ENCODE measurements around the gene IGSF1.

The IGSF1 gene, protein sequence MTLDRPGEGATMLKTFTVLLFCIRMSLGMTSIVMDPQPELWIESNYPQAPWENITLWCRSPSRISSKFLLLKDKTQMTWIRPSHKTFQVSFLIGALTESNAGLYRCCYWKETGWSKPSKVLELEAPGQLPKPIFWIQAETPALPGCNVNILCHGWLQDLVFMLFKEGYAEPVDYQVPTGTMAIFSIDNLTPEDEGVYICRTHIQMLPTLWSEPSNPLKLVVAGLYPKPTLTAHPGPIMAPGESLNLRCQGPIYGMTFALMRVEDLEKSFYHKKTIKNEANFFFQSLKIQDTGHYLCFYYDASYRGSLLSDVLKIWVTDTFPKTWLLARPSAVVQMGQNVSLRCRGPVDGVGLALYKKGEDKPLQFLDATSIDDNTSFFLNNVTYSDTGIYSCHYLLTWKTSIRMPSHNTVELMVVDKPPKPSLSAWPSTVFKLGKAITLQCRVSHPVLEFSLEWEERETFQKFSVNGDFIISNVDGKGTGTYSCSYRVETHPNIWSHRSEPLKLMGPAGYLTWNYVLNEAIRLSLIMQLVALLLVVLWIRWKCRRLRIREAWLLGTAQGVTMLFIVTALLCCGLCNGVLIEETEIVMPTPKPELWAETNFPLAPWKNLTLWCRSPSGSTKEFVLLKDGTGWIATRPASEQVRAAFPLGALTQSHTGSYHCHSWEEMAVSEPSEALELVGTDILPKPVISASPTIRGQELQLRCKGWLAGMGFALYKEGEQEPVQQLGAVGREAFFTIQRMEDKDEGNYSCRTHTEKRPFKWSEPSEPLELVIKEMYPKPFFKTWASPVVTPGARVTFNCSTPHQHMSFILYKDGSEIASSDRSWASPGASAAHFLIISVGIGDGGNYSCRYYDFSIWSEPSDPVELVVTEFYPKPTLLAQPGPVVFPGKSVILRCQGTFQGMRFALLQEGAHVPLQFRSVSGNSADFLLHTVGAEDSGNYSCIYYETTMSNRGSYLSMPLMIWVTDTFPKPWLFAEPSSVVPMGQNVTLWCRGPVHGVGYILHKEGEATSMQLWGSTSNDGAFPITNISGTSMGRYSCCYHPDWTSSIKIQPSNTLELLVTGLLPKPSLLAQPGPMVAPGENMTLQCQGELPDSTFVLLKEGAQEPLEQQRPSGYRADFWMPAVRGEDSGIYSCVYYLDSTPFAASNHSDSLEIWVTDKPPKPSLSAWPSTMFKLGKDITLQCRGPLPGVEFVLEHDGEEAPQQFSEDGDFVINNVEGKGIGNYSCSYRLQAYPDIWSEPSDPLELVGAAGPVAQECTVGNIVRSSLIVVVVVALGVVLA (N-terminal part only)

DNA sequence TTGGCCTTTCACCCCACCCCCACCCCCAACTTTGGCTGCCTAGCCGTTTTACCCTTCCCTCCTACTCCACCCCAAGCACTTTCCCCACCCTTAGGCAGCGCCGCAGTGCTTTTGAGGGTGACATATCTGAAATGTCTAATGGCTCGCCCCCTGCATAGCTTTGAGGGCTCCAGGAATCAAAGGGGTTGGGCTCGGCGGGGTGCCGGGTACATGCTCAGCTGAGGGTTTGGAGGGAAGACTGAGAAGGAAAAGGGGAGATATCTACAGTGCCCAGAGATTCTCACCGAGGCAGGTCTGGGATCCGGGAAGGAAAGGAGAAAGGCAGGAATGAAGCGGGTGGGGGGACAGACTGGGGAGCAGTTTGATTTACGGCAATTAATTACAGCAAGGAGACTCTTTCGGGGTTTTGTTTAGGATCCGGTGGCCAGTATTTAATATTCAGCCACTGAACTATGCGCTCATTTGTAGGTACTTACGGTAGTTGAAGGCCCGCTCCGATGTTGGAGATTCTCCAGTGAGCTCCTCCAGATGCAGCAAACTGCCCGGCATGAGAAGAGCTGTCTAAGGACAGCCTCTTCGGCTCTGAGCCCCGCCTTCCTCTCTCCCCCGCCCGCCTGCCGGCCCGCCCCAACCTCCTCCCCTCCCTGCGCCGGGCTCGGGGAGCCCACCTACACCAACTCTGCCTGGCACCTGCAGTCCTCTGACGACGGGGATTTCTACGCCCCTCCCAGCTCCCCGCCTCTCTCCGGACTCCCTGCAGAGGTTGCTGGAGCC is at the start of gene IGSF1:
Gene IGSF1 (minus strand): TSS at position 569 of the 774 bp plus-strand sequence. CDS start 2,632 bp downstream, outside the sequence.
- TF ChIP-seq CEBPB (IDR thresholded peaks at IDR 0.05): no peak
- no peak for TF ChIP-seq TAF1 (IDR thresholded peaks at IDR 0.05; ENCODE audit: low read depth)
- no peak for TF ChIP-seq TEAD4 (IDR thresholded peaks at IDR 0.05)
- TF ChIP-seq FOXM1 (IDR thresholded peaks at IDR 0.05; ENCODE audit: borderline replicate concordance, low read depth): no peak

DNA sequence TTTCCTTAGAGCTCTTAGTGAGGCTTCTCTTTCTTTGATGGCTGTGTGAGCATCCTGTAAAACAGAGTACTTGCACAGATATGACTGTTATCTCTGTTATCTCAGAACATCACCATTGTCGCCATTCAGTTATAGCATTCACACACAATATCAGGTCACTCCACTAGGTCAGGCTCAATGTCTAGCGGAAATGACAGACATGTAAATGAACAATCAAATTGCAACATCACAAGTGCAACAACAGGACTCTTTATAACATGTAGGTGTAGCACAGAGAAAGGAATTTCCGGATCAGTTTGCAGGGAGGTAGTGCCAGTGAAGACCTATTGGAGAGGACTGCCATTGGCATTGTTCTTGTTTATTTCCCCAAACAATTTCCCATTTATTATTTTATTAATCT is 43.2 kb upstream of the IGSF1 start:
- TF ChIP-seq RAD21 (IDR thresholded peaks at IDR 0.05; ENCODE audit: low read depth) (no peak), ZBTB7A (IDR thresholded peaks at IDR 0.05; ENCODE audit: low read depth) (no peak), YY1 (IDR thresholded peaks at IDR 0.05; ENCODE audit: low read depth) (no peak), TAF1 (IDR thresholded peaks at IDR 0.05; ENCODE audit: low read depth) (no peak), TCF12 (IDR thresholded peaks at IDR 0.05; ENCODE audit: low read depth) (no peak), EP300 (IDR thresholded peaks at IDR 0.05; ENCODE audit: borderline replicate concordance) (no peak), EGR1 (IDR thresholded peaks at IDR 0.05) (no peak), NFIC (IDR thresholded peaks at IDR 0.05) (no peak)

DNA sequence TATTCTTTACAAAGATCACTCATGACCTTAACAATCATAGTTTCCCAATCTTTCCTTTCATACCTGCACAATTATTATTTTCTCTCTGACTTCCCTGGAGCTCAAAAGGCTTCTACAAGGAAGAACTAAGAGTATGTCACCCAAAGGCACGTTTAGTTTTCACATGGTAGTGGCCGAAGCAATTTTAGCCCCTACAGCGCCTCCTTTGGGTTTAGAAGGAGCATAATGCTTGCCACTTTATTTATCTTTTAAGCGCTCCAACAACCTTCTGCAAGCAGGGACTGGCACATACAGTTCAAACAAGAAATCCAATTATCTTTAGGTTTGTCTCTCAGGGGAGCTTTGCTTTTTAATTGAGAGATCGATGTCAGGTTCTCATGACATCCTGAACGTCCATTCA is 42.0 kb upstream of the IGSF1 start:
- TF ChIP-seq EGR1 (IDR thresholded peaks at IDR 0.05) (no peak), CREB1 (IDR thresholded peaks at IDR 0.05; ENCODE audit: low read depth) (no peak), TCF12 (IDR thresholded peaks at IDR 0.05; ENCODE audit: low read depth) (no peak), CEBPB (IDR thresholded peaks at IDR 0.05) (no peak), YY1 (IDR thresholded peaks at IDR 0.05; ENCODE audit: low read depth) (no peak), NFIC (IDR thresholded peaks at IDR 0.05) (no peak), RAD21 (IDR thresholded peaks at IDR 0.05; ENCODE audit: low read depth) (no peak), TAF1 (IDR thresholded peaks at IDR 0.05; ENCODE audit: low read depth) (no peak), EP300 (IDR thresholded peaks at IDR 0.05; ENCODE audit: borderline replicate concordance) (no peak), ZBTB7A (IDR thresholded peaks at IDR 0.05; ENCODE audit: low read depth) (no peak), FOXM1 (IDR thresholded peaks at IDR 0.05; ENCODE audit: borderline replicate concordance, low read depth) (no peak), TEAD4 (IDR thresholded peaks at IDR 0.05) (no peak)
- TF ChIP-seq, protein P1, sequence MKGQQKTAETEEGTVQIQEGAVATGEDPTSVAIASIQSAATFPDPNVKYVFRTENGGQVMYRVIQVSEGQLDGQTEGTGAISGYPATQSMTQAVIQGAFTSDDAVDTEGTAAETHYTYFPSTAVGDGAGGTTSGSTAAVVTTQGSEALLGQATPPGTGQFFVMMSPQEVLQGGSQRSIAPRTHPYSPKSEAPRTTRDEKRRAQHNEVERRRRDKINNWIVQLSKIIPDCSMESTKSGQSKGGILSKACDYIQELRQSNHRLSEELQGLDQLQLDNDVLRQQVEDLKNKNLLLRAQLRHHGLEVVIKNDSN (IDR thresholded peaks at IDR 0.05): no peak
- TF ChIP-seq, protein P2, sequence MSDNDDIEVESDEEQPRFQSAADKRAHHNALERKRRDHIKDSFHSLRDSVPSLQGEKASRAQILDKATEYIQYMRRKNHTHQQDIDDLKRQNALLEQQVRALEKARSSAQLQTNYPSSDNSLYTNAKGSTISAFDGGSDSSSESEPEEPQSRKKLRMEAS (IDR thresholded peaks at IDR 0.05): no peak
- TF ChIP-seq, protein P3, sequence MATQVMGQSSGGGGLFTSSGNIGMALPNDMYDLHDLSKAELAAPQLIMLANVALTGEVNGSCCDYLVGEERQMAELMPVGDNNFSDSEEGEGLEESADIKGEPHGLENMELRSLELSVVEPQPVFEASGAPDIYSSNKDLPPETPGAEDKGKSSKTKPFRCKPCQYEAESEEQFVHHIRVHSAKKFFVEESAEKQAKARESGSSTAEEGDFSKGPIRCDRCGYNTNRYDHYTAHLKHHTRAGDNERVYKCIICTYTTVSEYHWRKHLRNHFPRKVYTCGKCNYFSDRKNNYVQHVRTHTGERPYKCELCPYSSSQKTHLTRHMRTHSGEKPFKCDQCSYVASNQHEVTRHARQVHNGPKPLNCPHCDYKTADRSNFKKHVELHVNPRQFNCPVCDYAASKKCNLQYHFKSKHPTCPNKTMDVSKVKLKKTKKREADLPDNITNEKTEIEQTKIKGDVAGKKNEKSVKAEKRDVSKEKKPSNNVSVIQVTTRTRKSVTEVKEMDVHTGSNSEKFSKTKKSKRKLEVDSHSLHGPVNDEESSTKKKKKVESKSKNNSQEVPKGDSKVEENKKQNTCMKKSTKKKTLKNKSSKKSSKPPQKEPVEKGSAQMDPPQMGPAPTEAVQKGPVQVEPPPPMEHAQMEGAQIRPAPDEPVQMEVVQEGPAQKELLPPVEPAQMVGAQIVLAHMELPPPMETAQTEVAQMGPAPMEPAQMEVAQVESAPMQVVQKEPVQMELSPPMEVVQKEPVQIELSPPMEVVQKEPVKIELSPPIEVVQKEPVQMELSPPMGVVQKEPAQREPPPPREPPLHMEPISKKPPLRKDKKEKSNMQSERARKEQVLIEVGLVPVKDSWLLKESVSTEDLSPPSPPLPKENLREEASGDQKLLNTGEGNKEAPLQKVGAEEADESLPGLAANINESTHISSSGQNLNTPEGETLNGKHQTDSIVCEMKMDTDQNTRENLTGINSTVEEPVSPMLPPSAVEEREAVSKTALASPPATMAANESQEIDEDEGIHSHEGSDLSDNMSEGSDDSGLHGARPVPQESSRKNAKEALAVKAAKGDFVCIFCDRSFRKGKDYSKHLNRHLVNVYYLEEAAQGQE (IDR thresholded peaks at IDR 0.05; ENCODE audit: low read depth): no peak

DNA sequence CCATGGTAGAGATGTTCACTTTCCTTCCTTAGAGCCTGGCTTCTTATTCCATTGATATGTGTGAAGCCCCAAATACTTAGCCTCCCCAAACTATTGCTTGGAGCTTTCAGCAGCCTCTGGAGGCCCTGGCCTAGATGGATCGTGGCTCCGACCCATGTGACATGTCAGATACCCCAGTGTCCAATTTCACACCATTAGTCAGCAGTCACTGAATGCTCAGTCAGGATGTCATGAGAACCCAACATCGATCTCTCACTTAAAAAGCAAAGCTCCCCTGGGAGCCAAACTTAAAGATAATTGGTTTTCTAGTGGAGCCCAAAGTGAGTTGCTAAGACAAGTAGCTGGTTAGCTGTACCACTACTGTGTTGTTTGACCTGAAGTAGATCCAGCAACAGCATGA is 41.6 kb upstream of the IGSF1 start:
- TF ChIP-seq, protein P2 (IDR thresholded peaks at IDR 0.05): no peak
- TF ChIP-seq CREB1 (IDR thresholded peaks at IDR 0.05; ENCODE audit: low read depth) (no peak), FOXM1 (IDR thresholded peaks at IDR 0.05; ENCODE audit: borderline replicate concordance, low read depth) (no peak), RAD21 (IDR thresholded peaks at IDR 0.05; ENCODE audit: low read depth) (no peak), EP300 (IDR thresholded peaks at IDR 0.05; ENCODE audit: borderline replicate concordance) (no peak), TAF1 (IDR thresholded peaks at IDR 0.05; ENCODE audit: low read depth) (no peak), TCF12 (IDR thresholded peaks at IDR 0.05; ENCODE audit: low read depth) (no peak), EGR1 (IDR thresholded peaks at IDR 0.05) (no peak), NFIC (IDR thresholded peaks at IDR 0.05) (no peak), TEAD4 (IDR thresholded peaks at IDR 0.05) (no peak), ZBTB7A (IDR thresholded peaks at IDR 0.05; ENCODE audit: low read depth) (no peak), YY1 (IDR thresholded peaks at IDR 0.05; ENCODE audit: low read depth) (no peak), CEBPB (IDR thresholded peaks at IDR 0.05) (no peak)
- TF ChIP-seq, protein P1 (IDR thresholded peaks at IDR 0.05): no peak
- TF ChIP-seq, protein P3 (IDR thresholded peaks at IDR 0.05; ENCODE audit: low read depth): no peak
